ENCODE results near the gene CLEC4F.
"Not testable (repeated sequence)": the region's sequence is repeated elsewhere in the genome, so short reads cannot be mapped to it uniquely, and the experiment has no call there.

CLEC4F gene

DNA sequence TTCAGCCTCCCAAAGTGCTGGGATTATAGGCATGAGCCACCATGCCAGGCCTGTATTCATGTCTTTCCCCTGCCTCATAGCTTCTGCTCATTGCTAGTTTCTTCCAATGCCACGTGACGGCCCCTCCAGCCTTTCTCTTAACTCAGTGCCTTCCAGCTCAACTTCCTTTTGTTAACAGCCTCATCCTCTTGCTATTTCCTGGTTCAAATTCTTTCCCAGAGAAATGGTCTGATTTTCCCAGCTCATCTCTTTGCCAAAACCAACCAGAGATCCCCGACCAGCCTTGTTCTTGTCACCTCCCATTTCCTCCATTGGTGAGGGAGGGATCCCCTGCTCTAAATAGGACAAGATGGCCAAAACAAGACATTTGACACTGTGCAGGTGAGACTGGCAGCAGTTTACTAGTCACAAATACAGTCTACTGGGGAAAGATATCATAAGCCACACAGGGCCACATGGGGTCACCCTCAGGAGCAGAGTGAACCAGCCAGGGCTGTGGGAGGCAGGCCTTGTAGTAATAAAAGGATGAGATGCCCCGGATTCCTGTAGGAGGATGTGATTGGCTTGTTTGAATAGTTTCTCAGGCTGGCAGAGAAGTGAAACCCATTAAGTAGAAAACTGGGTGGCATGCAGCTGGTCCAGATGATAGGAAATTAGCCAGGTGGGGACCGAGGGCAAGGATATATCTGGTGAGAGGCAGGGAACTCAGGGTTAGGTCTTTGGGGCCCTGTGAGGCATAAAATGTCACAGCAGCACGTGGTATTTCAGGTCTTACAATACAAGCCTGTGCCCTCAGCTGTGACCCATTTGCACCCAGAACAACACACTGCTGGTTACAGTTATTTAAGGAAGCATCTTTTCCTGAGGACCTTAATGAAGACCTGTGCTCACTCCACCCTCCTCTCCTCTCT, 8.8 kb upstream of the CLEC4F start:
- intact Hi-C loops (cut with DNase I), result no loop called here
- no peak for DNase-seq

DNA sequence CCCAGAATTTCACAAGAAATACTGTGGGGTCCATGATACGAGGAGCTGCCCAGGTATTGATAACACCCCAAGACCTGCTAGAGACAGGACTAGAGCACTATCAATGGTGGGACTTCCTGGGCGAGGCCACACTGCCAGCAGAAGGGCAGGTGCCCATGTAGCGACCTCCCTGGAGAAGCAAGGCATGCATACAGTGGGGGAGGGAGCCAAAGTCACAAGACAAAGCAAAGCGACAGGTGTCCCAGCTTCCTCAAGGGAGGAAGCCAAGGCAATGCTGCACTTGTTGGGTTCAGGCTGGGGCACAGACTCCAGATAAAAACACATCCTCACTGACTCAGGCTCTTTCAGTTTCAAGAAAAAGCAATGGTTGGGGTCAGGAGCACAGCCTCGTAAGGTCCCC, 7.7 kb upstream of the CLEC4F start:
- intact Hi-C loops (cut with DNase I), result no loop called here
- DNase-seq, result no peak

DNA sequence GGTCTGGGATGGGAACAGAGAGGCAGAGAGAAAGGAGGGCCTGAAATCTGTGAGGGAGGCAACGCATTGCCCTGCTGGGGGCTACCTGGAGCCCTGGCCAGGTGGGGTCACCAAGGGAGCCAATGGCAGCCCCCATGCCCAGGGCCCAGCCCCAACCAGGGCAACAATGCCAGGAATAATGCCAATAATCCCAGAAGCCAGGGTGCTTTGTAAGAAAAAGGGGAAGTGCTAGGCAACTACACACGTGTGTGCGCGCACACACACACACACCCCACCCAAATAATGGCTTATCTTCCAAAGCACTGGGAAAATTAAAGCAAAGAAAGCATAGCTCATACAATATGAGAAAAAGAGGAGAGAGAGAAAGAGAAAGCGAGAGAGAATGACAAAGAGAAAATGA, 7.0 kb upstream of the CLEC4F start:
- intact Hi-C loops (cut with DNase I), result no loop called here
- DNase-seq, result no peak

DNA sequence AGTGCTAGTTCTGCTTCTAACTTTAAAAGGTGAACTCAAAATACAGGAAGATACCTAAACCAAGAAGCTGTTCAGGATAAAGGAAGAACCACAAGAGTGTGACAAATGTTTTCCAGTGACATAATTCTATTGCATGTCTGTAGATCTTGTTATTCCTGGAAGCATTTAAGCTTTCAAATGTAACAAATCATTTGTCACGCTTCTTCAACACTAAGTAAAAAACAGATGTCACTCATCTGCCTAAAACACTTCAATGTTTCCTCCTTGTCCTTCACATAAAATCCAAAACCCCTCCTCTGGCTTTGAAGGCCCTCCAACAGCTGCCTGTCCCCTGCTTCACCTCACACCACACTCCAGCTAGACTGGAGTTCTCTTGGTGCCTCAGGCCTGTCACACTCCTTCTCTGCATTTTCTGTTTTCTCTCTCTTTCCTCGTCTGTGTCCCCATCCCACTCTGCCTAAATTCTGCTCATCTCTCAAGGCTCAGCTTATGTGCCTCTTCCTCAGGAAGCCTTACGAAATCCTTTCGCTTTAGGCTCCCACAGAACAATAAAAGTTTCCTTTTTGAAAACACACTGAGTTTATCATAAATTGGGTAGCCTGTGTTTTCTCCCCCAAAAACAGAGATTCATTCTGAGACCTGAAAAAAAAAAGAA, 6.4 kb upstream of the CLEC4F start:
- DNase-seq, result no peak
- intact Hi-C loops (cut with DNase I), result no loop called here

DNA sequence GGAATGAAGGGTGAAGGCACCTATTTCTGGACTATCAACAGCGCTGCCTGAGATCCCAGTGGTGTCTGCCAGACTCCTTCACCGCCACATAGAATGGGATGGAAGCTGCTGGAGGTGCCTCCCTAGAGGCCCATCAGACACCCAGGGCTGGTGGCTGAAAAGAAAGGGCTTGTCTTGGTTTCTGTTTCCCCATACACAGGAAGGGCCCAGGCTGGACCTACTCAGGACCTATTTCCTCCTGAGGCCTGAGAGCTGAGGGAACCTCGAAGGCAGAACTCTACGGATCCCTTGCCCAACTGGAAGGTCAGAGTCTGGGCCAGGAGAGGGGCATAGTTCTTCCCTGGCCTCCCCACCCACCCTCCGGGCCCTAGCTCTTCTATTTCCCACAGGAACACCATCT, 2.9 kb upstream of the CLEC4F start:
- no peak for DNase-seq
- intact Hi-C loops (cut with DNase I), result no loop called here

DNA sequence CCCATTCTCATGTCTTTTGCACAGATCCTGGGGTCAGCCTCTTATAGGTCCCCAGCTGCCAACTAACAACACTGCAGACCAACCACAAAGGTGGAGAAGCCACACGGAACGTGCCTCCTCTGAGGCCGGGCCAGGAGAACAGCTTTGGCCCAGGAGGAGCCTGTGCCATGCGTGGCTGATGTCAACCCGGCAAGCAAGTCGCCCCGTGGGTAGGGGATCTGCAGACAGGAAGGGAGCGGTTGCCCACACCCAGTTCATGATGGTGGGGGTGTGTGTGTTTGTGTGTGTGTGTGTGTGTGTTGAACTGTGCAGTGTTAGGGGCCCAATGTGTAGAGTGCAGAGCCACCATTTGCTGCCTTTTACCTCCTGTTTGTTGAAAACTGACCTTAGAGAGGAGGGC, 2.4 kb upstream of the CLEC4F start:
- no peak for DNase-seq

DNA sequence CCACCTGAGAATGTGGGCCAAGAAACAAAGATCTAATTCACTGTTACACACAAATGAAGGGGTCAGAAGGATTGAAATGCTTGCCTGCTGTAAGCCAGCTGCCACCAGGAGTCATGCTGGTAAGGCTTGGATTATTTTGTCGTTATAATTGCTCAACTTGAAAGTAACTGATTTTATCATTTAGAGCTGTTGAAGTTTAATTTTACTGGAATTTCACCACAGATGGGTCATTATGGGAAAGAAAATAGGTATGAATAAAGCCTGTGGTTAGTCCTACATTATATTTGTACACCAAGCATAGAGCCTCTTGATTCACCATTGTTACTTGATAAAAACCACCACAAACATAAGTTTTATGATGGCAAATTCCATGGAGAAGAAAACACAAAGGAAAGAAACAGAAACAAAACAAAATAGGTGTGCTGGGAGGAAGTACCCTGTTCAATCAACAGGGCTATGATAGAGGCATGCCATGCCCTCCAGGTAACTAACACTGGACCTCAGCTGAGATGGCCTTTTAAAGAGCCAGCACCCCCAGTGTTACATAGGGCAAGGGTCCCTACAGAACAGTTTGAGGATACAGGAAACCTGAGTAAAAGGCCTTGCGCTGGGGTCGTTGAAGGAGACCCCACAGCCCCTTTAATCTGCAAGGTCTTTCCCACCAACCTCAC, 3.0 kb downstream of the CLEC4F start:
- intact Hi-C loops (cut with DNase I), result no loop called here
- no peak for DNase-seq

More for the DNA sequence above, 2.4 kb upstream of the CLEC4F start:
- intact Hi-C loops (cut with DNase I), result no loop called here

DNA sequence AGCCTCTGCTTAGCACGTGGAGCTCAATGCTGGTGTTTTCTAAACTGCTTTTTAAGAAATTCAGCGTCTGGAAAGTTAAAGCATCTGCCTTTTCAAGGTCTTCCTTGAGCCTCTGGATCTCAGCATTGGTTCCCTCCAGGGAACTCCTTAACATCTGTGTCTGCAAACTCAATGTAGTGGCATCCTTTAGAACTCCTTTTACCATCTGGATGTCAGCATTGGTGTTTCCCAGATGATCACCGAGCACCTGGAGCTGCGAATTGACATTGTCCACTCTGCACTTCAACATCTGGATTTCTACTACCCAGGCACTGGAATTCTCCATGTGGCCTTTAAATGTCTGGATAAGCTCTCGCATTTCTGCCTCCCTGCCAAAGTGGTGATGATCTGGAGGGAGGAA, 3.7 kb downstream of the CLEC4F start:
- intact Hi-C loops (cut with DNase I), result no loop called here
- DNase-seq, result no peak

DNA sequence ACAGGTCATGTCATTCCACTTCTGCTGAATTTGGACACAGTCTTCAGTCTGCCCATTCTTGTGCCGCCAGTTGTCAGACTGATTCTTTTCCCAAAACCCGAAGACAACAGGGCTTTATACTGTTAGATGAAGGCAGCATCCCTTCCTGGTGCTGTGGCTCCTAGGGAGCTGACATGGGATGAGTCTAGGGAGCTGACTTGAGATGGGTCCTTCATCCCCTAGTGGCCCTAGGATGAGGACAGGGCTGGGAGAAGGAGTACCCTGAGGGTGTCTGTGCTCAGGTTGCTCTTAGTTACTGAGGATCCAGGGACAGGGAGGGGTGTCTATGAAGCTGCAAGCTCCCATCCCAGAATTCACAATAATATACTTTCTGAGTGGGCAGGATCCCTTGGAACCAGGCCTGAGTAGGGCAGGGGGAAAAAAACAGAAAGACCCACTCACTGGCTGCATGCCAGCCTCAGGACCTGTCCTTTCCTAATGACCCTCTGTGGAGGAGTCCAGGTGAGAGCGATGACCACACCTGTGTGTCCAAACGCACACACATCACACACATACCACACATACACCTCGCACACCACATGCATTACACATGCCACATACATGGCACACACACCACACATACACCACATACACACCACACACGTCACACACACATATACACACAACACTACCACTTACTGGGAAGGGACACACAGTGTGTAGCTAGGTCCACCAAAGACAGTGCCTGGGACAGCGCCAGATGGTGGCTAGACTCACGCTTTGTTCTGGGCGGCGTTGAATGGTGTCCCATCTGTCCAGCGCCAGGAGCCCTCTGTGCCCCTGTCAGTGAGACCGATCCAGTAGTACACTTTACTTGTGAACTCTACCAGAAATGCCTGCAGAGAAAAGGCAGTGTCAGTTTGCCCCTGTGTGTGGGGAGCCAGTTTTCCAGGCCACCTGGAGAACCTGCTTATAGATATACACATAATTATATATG, 11.1 kb downstream of the CLEC4F start:
- DNase-seq, result peak in 1 of 10 donors; percentile 57
- intact Hi-C loops (cut with DNase I), result no loop called here

DNA sequence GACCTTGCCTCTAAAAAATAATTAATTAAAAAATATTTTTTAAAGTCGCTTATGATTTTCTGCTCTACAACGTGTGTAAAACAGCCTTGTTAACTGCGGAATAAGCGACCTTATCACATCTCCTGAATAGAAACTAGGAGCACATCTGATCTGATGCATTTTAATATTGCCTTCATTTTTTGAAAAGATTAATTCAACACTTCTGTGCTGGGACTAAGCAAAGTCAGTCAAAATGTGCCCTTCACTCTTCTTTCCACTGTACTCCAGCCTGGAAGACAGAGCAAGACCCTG, 12.6 kb downstream of the CLEC4F start:
- DNase-seq, result no peak
- intact Hi-C loops (cut with DNase I), result no loop called here

DNA sequence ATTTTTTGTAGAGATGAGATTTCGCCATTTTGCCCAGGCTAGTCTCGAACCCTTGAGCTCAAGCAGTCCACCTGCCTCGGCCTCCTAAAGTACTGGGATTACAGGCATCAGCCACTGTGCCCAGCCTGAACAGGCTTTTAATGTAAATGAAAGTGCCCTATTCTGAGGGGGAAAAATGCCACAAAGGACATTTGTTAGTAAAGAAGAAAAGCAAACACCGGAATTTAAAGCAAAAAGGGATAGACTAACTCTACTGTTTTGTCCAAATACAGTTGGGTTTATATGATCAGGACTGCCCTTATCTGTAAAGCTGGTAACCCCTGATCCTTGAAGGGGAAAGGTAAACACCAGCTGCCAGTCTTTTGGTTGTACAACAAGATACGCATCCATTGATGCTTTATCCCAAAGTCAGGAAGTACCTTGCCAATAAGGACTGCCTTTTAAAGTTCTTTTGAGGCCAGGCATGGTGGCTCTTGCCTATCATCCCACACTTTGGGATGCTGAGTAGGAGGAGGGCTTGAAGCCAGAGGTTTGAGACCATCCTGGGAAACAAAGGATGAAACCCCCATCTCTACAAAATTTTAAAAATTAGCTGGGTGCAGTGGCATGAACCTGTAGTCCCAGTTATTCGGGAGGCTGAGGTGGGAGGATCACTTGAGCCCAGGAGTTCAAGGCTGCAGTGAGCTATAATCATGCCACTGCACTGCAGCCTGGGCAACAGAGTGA, 13.1 kb downstream of the CLEC4F start:
- DNase-seq, result no peak

DNA sequence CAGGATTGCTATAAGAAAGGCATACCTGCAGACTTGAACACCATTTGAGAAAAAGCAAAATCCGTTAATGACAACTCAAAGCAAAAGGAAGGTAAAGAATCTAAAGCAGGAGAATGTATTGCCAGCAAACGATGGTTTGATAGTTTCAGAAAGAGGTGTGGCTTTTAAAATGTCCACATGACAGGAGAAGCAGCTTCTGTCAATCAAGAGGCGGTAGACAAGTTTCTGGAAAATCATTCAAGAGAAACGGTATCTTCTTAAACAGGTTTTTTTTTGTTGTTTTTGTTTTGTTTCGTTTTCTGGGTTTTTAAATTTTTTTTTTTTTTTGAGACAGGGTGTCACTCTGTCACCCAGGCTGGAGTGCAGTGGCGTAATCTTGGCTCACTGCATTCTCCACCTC, 13.8 kb downstream of the CLEC4F start:
- intact Hi-C loops (cut with DNase I), result no loop called here

More for the DNA sequence above, 13.1 kb downstream of the CLEC4F start:
- intact Hi-C loops (cut with DNase I), result no loop called here

DNA sequence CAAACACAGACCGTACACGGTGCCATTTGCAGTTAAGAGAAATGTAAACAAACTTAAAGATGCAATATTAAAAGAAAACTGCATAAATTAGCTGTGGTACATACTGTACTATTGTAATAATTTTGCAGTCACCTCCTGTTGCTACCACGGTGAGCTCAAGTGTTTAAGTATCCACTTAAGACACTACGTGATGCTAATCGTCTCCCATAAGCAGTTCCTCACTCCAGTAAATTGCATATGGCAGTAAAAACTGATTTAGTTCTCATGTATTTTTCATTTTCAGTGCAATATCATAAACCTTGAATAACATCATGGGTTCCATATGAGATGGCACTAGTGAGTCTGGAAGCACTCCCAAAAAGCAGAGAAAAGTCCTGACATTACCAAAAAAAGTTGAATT, 14.4 kb downstream of the CLEC4F start:
- no peak for DNase-seq
- intact Hi-C loops (cut with DNase I), result no loop called here

More for the DNA sequence above, 13.8 kb downstream of the CLEC4F start:
- no peak for DNase-seq

DNA sequence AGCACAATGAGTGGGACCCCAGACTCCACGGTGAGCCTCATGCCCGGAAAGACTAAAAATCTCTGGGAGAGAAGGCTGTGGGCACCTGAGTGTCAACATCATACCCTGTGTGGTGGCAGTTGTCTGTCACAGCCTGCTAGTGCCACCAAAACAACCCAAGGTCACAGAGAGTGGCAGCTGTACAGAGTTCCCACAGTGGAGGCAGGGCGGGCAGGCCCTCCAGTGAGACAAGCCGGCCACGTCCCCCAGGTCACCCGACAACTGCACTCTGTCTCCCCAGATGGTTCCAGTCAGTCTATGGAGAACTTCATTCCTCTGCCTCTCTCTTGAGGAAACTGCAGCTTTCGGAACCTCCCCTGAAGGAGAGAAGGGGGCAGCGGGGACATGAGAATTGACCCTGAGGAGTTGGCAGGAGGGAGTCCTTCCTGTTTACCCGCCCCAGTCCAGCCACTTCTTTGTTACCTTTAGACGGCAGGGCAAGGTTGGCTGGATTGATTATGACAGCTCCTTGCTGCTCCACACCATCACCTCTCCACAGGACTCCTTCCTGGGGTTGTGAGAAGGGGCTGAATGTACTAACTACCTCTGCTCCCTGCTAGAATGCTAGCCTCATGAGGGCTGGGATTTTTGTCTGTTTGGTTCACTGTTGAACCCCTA, 18.7 kb downstream of the CLEC4F start:
- intact Hi-C loops (cut with DNase I), result no loop called here
- DNase-seq, result no peak

DNA sequence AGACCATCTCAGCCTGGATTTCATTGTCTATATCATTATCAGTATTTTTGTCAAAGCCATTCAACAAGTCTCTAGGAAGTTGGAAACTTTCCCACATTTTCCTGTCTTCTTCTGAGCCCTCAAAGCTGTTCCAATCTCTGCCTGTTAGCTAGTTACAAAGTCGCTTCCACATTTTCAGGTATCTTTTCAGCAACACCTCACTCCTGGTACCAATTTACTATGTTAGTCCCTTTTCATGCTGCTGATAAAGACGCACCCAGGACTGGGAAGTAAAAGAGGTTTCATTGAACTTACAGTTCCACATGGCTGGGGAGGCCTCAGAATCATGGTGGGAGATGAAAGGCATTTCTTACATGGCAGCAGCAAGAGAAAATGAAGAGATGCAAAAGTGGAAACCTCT, 20.7 kb downstream of the CLEC4F start:
- no peak for DNase-seq
- intact Hi-C loops (cut with DNase I), result no loop called here

DNA sequence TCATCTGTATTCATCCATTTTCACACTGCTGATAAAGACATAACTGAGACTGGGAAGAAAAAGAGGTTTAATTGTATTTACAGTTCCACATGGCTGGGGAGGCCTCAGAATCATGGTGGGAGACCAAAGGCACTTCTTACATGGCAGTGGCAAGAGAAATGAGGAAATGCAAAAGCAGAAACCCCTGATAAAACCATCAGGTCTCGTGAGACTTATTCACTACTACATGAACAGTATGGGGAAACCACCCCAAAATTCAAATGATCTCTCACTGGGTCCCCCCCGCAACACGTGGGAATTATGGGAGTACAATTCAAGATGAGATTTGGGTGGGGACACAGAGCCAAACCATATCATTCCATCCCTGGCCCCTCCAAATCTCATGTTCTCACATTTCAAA, 22.4 kb downstream of the CLEC4F start:
- DNase-seq; intact Hi-C loops (cut with DNase I): not testable (repeated sequence)

DNA sequence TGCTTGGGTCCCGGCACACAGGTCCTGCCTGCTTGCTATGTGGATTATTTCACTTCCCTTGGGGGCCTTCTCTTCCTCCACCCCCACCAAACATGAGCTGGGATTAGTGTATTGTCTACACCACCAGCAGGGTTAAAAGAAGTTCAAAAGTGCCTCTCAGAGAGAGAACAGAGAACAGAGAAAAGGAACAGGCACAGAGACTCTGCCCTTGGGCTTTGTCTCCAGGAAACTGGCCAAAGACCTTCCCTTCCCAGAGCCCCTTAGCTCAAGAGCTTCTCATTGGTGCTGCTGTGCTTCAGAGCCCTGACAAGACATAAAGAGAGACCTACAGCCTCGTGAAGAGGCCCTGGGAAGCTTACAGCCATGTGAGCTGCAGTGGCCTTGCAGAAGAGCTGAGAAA, 22.9 kb downstream of the CLEC4F start:
- no peak for DNase-seq

DNA sequence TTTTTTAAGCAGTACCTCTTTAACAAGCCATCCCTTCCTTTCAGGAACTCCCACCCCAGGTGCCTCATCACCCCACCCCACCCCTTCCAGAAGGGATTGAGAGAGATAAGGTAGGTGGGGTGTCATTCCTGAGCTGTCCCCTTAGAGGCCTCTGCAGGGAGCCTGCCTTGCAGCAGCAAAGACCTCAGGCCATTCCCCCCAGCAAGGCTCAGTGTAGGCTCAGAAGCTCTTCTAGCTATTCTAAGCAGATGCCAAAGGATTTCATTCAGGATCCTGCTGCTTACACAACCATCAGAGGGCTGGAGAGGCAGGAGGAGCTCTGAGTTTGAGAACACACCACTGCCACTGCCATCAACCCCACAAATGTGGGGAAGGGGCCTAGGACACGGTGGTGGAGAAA, 24.1 kb downstream of the CLEC4F start:
- no peak for DNase-seq
- intact Hi-C loops (cut with DNase I), result no loop called here

More for the DNA sequence above, 22.9 kb downstream of the CLEC4F start:
- intact Hi-C loops (cut with DNase I), result no loop called here

Measured in posterior cingulate gyrus (tissue), 11 donors.